SU-DHL-6 (cell line): ENCODE measurements around the gene SLC4A5.

Experiments
- H2AFZ ChIP-seq: fragments of 200-600 bp; sonication (generic); 2 replicates; pipeline ENCODE4 v1.6.1; 2014; ENCODE audit warnings: low read depth, mild to moderate bottlenecking, moderate library complexity, mixed read lengths, antibody characterized with exemption, low read length; ENCODE audit not compliant: severe bottlenecking
- H3F3A ChIP-seq: fragments of 200-600 bp; shearing (Covaris generic); 2 replicates; pipeline ENCODE4 v1.6.0; 2016; ENCODE audit warnings: antibody characterized with exemption, mild to moderate bottlenecking; ENCODE audit not compliant: insufficient read depth
- H3K27ac ChIP-seq: fragments of 200-600 bp; sonication (generic); 2 replicates; pipeline ENCODE4 v1.5.1; 2016; ENCODE audit warnings: low read depth, mild to moderate bottlenecking, low read length, moderate library complexity, mixed read lengths
- H3K27me3 ChIP-seq: fragments of 200-600 bp; sonication (generic), shearing (Covaris generic); 2 replicates; pipeline ENCODE4 v1.6.0; 2014; ENCODE audit warnings: mild to moderate bottlenecking, low read length
- H3K36me3 ChIP-seq: fragments of 200-600 bp; sonication (generic); 2 replicates; pipeline ENCODE4 v1.6.1; 2014; ENCODE audit warnings: mild to moderate bottlenecking, low read length, mixed read lengths
- H3K4me2 ChIP-seq: fragments of 300-600, 200-600 bp; shearing (Covaris generic), sonication (generic); 2 replicates; pipeline ENCODE4 v1.6.0; 2014; ENCODE audit warnings: low read length, low read depth, mild to moderate bottlenecking; ENCODE audit not compliant: poor library complexity, severe bottlenecking
- H3K4me3 ChIP-seq: fragments of 200-600 bp; sonication (generic); 2 replicates; pipeline ENCODE4 v1.5.1; 2014; ENCODE audit warnings: antibody characterized with exemption, low read length, mild to moderate bottlenecking, mixed read lengths; ENCODE audit not compliant: insufficient read depth, poor library complexity, severe bottlenecking
- H3K79me2 ChIP-seq: fragments of 200-600 bp; sonication (generic); 2 replicates; pipeline ENCODE4 v1.6.1; 2014; ENCODE audit warnings: mild to moderate bottlenecking, low read length, moderate library complexity; ENCODE audit not compliant: insufficient read depth
- H3K9ac ChIP-seq: fragments of 200-600 bp; sonication (generic); 2 replicates; pipeline ENCODE4 v1.7.0; 2014; ENCODE audit warnings: mild to moderate bottlenecking, low read length
- H3K9me2 ChIP-seq: fragments of 200-600 bp; sonication (generic); replicated peaks from 2 replicates; pipeline ENCODE4 v1.6.1; 2014; ENCODE audit warnings: low read length; ENCODE audit not compliant: insufficient read depth
- H3K9me3 ChIP-seq: fragments of 200-600 bp; sonication (generic); 2 replicates; pipeline ENCODE4 v1.6.1; 2014; ENCODE audit warnings: low read length, mixed read lengths; ENCODE audit not compliant: insufficient read depth
- H4K20me1 ChIP-seq: fragments of 200-600 bp; sonication (generic); 2 replicates; pipeline ENCODE4 v1.6.1; 2014; ENCODE audit warnings: low read depth, mild to moderate bottlenecking, antibody characterized with exemption, low read length, moderate library complexity, mixed read lengths
- EZH2phosphoT487 ChIP-seq: fragments of 200-600 bp; sonication (generic), shearing (Covaris generic); conservative IDR thresholded peaks from 2 replicates; pipeline ENCODE4 v1.6.1; 2018; ENCODE audit warnings: mild to moderate bottlenecking, antibody characterized with exemption, low read length, moderate library complexity, mixed read lengths
- TF ChIP-seq, protein P1 (sequence below): fragments of 200-600 bp; sonication (generic); IDR thresholded peaks from one replicate; pipeline ENCODE4 v1.5.1; 2017; ENCODE audit warnings: antibody characterized with exemption, mild to moderate bottlenecking, low read length, moderate library complexity; ENCODE audit not compliant: insufficient read depth, poor library complexity, severe bottlenecking

Gene SLC4A5

GRCh38 chr2:74286725-74287124 is 56.5 kb downstream of the SLC4A5 start:
- H3K9ac ChIP-seq = no peak overlapping the region
- no peaks in the 10 kb centered on the region for H3F3A ChIP-seq
- no peak overlapping the region for H3K4me2 ChIP-seq
- no peak overlapping the region for H3K27ac ChIP-seq
- H3K4me3 ChIP-seq = no peak overlapping the region
- no peaks in the 10 kb centered on the region for H3K27me3 ChIP-seq
- no peaks in the 10 kb centered on the region for H3K36me3 ChIP-seq
- no peak overlapping the region for H2AFZ ChIP-seq
- no peaks in the 10 kb centered on the region for H4K20me1 ChIP-seq
- TF ChIP-seq EZH2phosphoT487 = no peak
- H3K79me2 ChIP-seq = no peaks in the 10 kb centered on the region
- no peaks in the 10 kb centered on the region for H3K9me2 ChIP-seq
- no peaks in the 10 kb centered on the region for H3K9me3 ChIP-seq

DNA sequence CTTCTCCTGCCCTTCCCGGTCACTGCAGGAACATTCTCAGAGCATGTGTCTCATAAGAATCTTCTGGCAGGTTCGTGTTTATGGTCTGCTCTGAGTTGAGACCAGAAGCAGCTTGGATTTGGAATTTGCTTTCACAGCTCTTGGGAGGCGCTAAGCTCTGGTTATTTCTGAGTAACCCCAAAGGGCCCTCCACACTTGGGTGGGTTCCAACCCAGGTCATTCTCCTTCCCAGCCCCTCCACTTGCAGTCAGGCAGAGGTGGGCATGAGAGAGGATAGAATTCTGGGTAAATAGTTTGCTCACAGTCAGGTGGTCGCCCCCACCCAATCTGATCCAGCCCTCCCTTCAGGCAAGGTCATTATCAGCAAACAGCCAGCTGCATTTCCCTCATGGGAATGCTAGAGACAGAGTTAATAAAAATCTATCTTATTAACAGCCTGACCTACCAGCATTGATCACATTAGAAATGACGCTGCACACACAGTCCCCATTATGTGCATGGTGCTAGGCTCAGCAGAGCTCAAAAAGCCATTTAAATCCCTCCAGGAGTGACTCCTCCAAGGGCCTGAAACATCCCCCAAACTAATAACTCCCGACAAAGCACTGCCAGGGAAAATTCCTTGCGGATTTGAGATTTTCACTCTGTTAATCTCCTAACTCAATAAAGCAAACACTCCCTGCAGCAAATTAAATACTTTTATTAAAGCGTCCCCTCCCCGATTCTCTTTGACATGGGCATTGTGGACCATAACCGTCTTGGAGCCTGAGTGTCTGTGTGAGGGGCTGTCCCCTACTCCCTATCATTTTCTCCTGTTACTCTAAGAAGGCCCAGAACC is 61.9 kb downstream of the SLC4A5 start:
- H3K9me2 ChIP-seq = no peaks in the 10 kb centered on the region
- H3K4me2 ChIP-seq = no peak overlapping the region
- H4K20me1 ChIP-seq = no peaks in the 10 kb centered on the region
- H2AFZ ChIP-seq = no peak overlapping the region
- H3K27ac ChIP-seq = no peak overlapping the region
- H3K79me2 ChIP-seq = no peaks in the 10 kb centered on the region
- H3K4me3 ChIP-seq = no peak overlapping the region
- no peak overlapping the region for H3K9ac ChIP-seq
- no peaks in the 10 kb centered on the region for H3K9me3 ChIP-seq
- TF ChIP-seq, protein P1, sequence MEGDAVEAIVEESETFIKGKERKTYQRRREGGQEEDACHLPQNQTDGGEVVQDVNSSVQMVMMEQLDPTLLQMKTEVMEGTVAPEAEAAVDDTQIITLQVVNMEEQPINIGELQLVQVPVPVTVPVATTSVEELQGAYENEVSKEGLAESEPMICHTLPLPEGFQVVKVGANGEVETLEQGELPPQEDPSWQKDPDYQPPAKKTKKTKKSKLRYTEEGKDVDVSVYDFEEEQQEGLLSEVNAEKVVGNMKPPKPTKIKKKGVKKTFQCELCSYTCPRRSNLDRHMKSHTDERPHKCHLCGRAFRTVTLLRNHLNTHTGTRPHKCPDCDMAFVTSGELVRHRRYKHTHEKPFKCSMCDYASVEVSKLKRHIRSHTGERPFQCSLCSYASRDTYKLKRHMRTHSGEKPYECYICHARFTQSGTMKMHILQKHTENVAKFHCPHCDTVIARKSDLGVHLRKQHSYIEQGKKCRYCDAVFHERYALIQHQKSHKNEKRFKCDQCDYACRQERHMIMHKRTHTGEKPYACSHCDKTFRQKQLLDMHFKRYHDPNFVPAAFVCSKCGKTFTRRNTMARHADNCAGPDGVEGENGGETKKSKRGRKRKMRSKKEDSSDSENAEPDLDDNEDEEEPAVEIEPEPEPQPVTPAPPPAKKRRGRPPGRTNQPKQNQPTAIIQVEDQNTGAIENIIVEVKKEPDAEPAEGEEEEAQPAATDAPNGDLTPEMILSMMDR = no peak
- TF ChIP-seq EZH2phosphoT487 = no peak
- no peaks in the 10 kb centered on the region for H3F3A ChIP-seq
- no peaks in the 10 kb centered on the region for H3K27me3 ChIP-seq
- H3K36me3 ChIP-seq = no peaks in the 10 kb centered on the region

DNA sequence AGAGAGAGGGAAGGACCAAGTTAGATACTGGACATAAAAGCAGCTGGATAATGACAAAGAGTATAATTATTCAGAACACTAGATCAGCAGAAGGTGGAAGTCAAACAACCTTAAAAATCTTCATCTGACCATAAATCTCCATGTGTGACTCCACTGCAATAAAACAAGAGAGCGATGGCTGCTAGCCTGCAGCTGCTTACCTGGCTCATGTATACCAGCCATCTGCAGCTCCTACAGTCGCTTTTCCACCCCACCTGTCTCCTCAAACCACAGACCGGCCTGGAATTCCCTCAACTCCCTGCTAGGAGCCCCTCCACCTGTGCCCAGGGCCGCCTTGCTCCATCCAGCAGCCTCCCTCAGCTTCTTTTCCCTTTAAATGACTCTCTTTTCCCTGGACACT is 64.5 kb downstream of the SLC4A5 start:
- no peak overlapping the region for H3K9ac ChIP-seq
- no peaks in the 10 kb centered on the region for H3K9me3 ChIP-seq
- no peaks in the 10 kb centered on the region for H3K79me2 ChIP-seq
- H2AFZ ChIP-seq = no peak overlapping the region
- H3K4me2 ChIP-seq = no peak overlapping the region
- H4K20me1 ChIP-seq = no peaks in the 10 kb centered on the region
- no peak overlapping the region for H3K27ac ChIP-seq
- H3K36me3 ChIP-seq = no peaks in the 10 kb centered on the region
- no peaks in the 10 kb centered on the region for H3K9me2 ChIP-seq
- H3K4me3 ChIP-seq = no peak overlapping the region
- no peaks in the 10 kb centered on the region for H3K27me3 ChIP-seq
- no peaks in the 10 kb centered on the region for H3F3A ChIP-seq
- no peak for TF ChIP-seq EZH2phosphoT487
- TF ChIP-seq, protein P1 = no peak

DNA sequence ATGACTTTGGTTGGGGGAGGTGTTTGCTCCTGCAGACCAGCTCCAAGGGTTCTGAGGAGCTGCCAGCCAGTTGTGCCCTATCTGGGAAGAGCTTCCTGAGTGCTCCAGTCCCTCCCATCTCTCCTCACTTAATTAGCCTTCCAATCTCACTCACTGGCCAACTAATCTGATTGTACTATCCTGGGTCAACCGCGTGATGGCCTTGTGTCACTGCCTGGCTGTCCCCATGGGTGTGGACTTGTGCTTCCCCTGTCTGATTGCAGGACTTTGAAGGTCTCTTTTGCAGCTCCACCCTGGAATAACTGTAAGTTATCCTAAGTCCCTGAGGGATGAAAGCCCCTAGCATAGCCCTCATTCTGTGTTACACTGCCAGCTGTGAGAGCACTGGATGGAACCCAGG is 65.0 kb downstream of the SLC4A5 start:
- H3K9ac ChIP-seq = no peak overlapping the region
- no peak overlapping the region for H3K27ac ChIP-seq
- H3K9me3 ChIP-seq = no peaks in the 10 kb centered on the region
- H2AFZ ChIP-seq = no peak overlapping the region
- no peaks in the 10 kb centered on the region for H3K79me2 ChIP-seq
- H3K4me3 ChIP-seq = no peak overlapping the region
- H3K36me3 ChIP-seq = no peaks in the 10 kb centered on the region
- no peaks in the 10 kb centered on the region for H4K20me1 ChIP-seq
- no peaks in the 10 kb centered on the region for H3F3A ChIP-seq
- no peaks in the 10 kb centered on the region for H3K9me2 ChIP-seq
- no peaks in the 10 kb centered on the region for H3K27me3 ChIP-seq
- H3K4me2 ChIP-seq = no peak overlapping the region
- TF ChIP-seq, protein P1 = no peak
- no peak for TF ChIP-seq EZH2phosphoT487
